K562 (cell line): ENCODE data around the gene SPOUT1. TPM values are rescaled to one million over a fixed set of nuclear protein-coding genes. Genes with fewer than 3 reads are reported as not detected.

Source experiments
- ATAC-seq: fragments of 200-7000 bp; cut with Tn5 transposase; 3 replicates; pipeline ENCODE4 v1.9.1; 2020; ENCODE audit warnings: moderate library complexity
- BruUV-seq: library from RNA; stranded (reverse); fragments of 400-500 nt; replicated peaks from 2 replicates; lab custom pipeline; 2021; lab: Mats Ljungman, UMichigan
- CTCF ChIA-PET: fragments of 300-600 bp; formaldehyde crosslinking; extraction: SDS; loops from one replicate; lab custom pipeline; 2021; ENCODE audit warnings: low intra/inter-chr PET ratio; lab: Yijun Ruan, JAX
- POLR2A ChIA-PET: fragments of 300-600, 350-650 bp; sonication (Branson Sonifier 250); formaldehyde crosslinking; extraction: SDS; loops from one replicate; lab custom pipeline; 2021; ENCODE audit warnings: antibody characterized with exemption, inconsistent platforms; lab: Yijun Ruan, JAX
- DNase-seq, 4 experiments: peaks; one replicate each; pipeline versions ENCODE4 v3.0.0 to v3.0.0-alpha.2; 2011 to 2018; ENCODE audit warnings: low spot score in 3 of 4, mixed read lengths in 3 of 4; ENCODE audit errors: extremely low read depth in 1 of 4
- FAIRE-seq: peaks from 2 replicates; lab custom pipeline; 2011; peaks lifted over from hg19 to GRCh38; lab: Jason Lieb, UNC
- H2AFZ ChIP-seq: 2 replicates; pipeline ENCODE4 v1.6.0; 2011; ENCODE audit warnings: low read depth, low read length, control low read depth, inconsistent platforms
- H3K27ac ChIP-seq: fragments of 200-600 bp; 3 replicates; pipeline ENCODE4 v1.8.0; 2011; ENCODE audit warnings: low read depth, mild to moderate bottlenecking, control low read depth, inconsistent platforms, low read length, moderate library complexity, mixed read lengths; ENCODE audit errors: extremely low read depth
- H3K27me3 ChIP-seq, 2 experiments: fragments of 300-600 bp in 1 of 2; 2 replicates in 1 of 2; 3 replicates in 1 of 2; pipeline versions ENCODE4 v1.6.0 to v1.8.0; 2011; ENCODE audit warnings: inconsistent platforms in 2 of 2, low read length in 2 of 2, mild to moderate bottlenecking in 1 of 2, mixed read lengths in 1 of 2, moderate library complexity in 1 of 2; ENCODE audit not compliant: control insufficient read depth in 2 of 2, insufficient read depth in 2 of 2
- H3K36me3 ChIP-seq: fragments of 300-600 bp; 3 replicates; pipeline ENCODE4 v1.8.0; 2011; ENCODE audit warnings: mild to moderate bottlenecking, low read length, inconsistent platforms; ENCODE audit not compliant: control insufficient read depth, insufficient read depth
- H3K4me1 ChIP-seq, 2 experiments: fragments of 200-600 bp in 1 of 2; replicated peaks in 1 of 2; 2 replicates in 1 of 2; 3 replicates in 1 of 2; pipeline versions ENCODE4 v1.5.1 to v1.8.0; 2011; ENCODE audit warnings: inconsistent platforms in 2 of 2, low read length in 2 of 2, mild to moderate bottlenecking in 1 of 2, mixed read lengths in 1 of 2, moderate library complexity in 1 of 2; ENCODE audit not compliant: control insufficient read depth in 2 of 2, insufficient read depth in 2 of 2
- H3K4me2 ChIP-seq: 2 replicates; pipeline ENCODE4 v1.6.1; 2011; ENCODE audit warnings: low read length, control low read depth, inconsistent platforms, mixed read lengths; ENCODE audit not compliant: insufficient read depth
- H3K4me3 ChIP-seq: fragments of 200-600 bp; sonication (generic), shearing (Covaris generic); 2 replicates; pipeline ENCODE4 v1.5.1; 2016; ENCODE audit warnings: control low read depth, inconsistent platforms
- H3K79me2 ChIP-seq: fragments of 200-600 bp; 3 replicates; pipeline ENCODE4 v1.8.0; 2011; ENCODE audit warnings: low read length, inconsistent platforms; ENCODE audit not compliant: control insufficient read depth, insufficient read depth
- H3K9ac ChIP-seq, 2 experiments: 2 replicates each; pipeline versions ENCODE4 v1.6.0 to v1.6.1; 2011; ENCODE audit warnings: low read depth in 2 of 2, low read length in 2 of 2, control low read depth in 1 of 2, inconsistent platforms in 1 of 2, mild to moderate bottlenecking in 1 of 2, mixed read lengths in 1 of 2; ENCODE audit not compliant: insufficient read depth in 1 of 2
- H3K9me1 ChIP-seq: one replicate; pipeline ENCODE4 v1.6.0; 2011; ENCODE audit warnings: inconsistent platforms, mild to moderate bottlenecking, low read length, moderate library complexity; ENCODE audit not compliant: control insufficient read depth, insufficient read depth
- H3K9me3 ChIP-seq: replicated peaks from 2 replicates; pipeline ENCODE4 v1.5.1; 2011; ENCODE audit warnings: low read depth, low read length, inconsistent platforms; ENCODE audit not compliant: control insufficient read depth, insufficient read depth
- H4K20me1 ChIP-seq: replicated peaks from 2 replicates; pipeline ENCODE4 v1.6.1; 2011; ENCODE audit warnings: low read length, inconsistent platforms, mixed read lengths; ENCODE audit not compliant: control insufficient read depth, insufficient read depth
- EZH2 ChIP-seq: IDR thresholded peaks from 2 replicates; pipeline ENCODE4 v1.6.1; 2012; ENCODE audit warnings: low read depth, mild to moderate bottlenecking, inconsistent platforms, low read length, borderline replicate concordance
- MECOM ChIP-seq: fragments of 250-450 bp; sonication (Bioruptor Pico); IDR thresholded peaks from 2 replicates; pipeline ENCODE4 v1.8.0; 2022; ENCODE audit warnings: inconsistent platforms
- NUFIP1 ChIP-seq: fragments of 450-650 bp; IDR thresholded peaks from 2 replicates; pipeline ENCODE4 v1.6.1; 2018; ENCODE audit not compliant: partially characterized antibody
- RAD51 ChIP-seq: fragments of 450-650 bp; IDR thresholded peaks from 2 replicates; pipeline ENCODE4 v1.7.1; 2016; ENCODE audit warnings: low read depth, mild to moderate bottlenecking, borderline replicate concordance
- SETDB1 ChIP-seq: IDR thresholded peaks from one replicate; pipeline ENCODE4 v1.6.1; 2012; ENCODE audit warnings: low read length, control low read depth, inconsistent platforms
- ZBTB8A ChIP-seq: fragments of 450-650 bp; IDR thresholded peaks from 2 replicates; pipeline ENCODE4 v1.6.1; 2018; ENCODE audit warnings: mild to moderate bottlenecking, moderate library complexity; ENCODE audit not compliant: partially characterized antibody
- ZNF143 ChIP-seq: sonication (generic); formaldehyde crosslinking; IDR thresholded peaks from 2 replicates; pipeline ENCODE4 v1.9.0; 2022; ENCODE audit warnings: mild to moderate bottlenecking, missing genetic modification reagents
- ZNF239 ChIP-seq: fragments of 250-450 bp; sonication (Bioruptor Pico); IDR thresholded peaks from 2 replicates; pipeline ENCODE4 v1.4.0; 2020; ENCODE audit warnings: mild to moderate bottlenecking
- ZNF24 ChIP-seq: fragments of 450-650 bp; IDR thresholded peaks from 2 replicates; pipeline ENCODE4 v1.6.1; 2016
- WGBS: fragments of 100-300 bp; shearing (Covaris generic); methylation state at CpG from one replicate; pipeline ENCODE4 v1.1.6; 2016; ENCODE audit warnings: low coverage, mixed read lengths; ENCODE audit not compliant: insufficient coverage; ENCODE audit errors: missing lambda C conversion rate; 5-methylcytosine and 5-hydroxymethylcytosine counted together
- in situ Hi-C: fragments of 300-500 bp; cut with MboI; formaldehyde crosslinking; loops from 4 replicates; pipeline ENCODE4 v1.15.0; 2018; ENCODE audit warnings: inconsistent platforms, mixed read lengths
- intact Hi-C: fragments of 100-400 bp; cut with micrococcal nuclease; formaldehyde crosslinking; loops from 2 replicates; pipeline ENCODE4 v1.14.2; 2022
- polyA plus RNA-seq, 8 experiments: library from polyadenylated mRNA; depleted of rRNA in 4 of 8; stranded (reverse) in 5 of 8; unstranded in 3 of 8; fragments of >200 nt; fragmentation: Nextera tagmentation in 2 of 8; fragmentation: Illumina TruSeq in 1 of 8; extraction: Ambion mirVana in 2 of 8; extraction: Trizol in 1 of 8; gene quantifications; 2 replicates each; pipeline versions ENCODE4 v1.2.1 to v1.2.3, GENCODE V29; 2011 to 2014; ENCODE audit warnings: inconsistent platforms in 1 of 8, missing spikeins in 1 of 8
- total RNA-seq, 7 experiments: library from RNA; depleted of rRNA in 6 of 7; stranded (reverse); fragments of >200 nt in 6 of 7; fragmentation: Illumina TruSeq in 2 of 7; extraction: Trizol in 2 of 7; gene quantifications; 2 replicates each; pipeline versions ENCODE4 v1.2.1 to v1.2.3, GENCODE V29; 2011 to 2021; ENCODE audit warnings: low replicate concordance in 1 of 7
- TF ChIP-seq, protein P1 (sequence below): sonication (generic); formaldehyde crosslinking; IDR thresholded peaks from 2 replicates; pipeline ENCODE4 v1.8.0; 2022; ENCODE audit warnings: mild to moderate bottlenecking, missing genetic modification reagents
- TF ChIP-seq, protein P2 (sequence below): fragments of 250-450 bp; sonication (Bioruptor Pico); IDR thresholded peaks from 2 replicates; pipeline ENCODE4 v1.6.1; 2021; ENCODE audit warnings: mild to moderate bottlenecking
- TF ChIP-seq, protein P3 (sequence below): sonication (generic); formaldehyde crosslinking; IDR thresholded peaks from 2 replicates; pipeline ENCODE4 v1.8.1; 2023; ENCODE audit warnings: mild to moderate bottlenecking, missing genetic modification reagents, moderate library complexity
- TF ChIP-seq, protein P4 (sequence below): fragments of 450-650 bp; IDR thresholded peaks from 2 replicates; pipeline ENCODE4 v1.7.1; 2018; ENCODE audit warnings: mild to moderate bottlenecking, low read depth; ENCODE audit not compliant: partially characterized antibody

SPOUT1 gene
- total and polyA plus RNA-seq, 9 of the 15 experiments (the other 6 are each of a cell fraction or from before 2014, with no cell fraction given), result 10.6 to 121 (median 37.4) TPM

DNA sequence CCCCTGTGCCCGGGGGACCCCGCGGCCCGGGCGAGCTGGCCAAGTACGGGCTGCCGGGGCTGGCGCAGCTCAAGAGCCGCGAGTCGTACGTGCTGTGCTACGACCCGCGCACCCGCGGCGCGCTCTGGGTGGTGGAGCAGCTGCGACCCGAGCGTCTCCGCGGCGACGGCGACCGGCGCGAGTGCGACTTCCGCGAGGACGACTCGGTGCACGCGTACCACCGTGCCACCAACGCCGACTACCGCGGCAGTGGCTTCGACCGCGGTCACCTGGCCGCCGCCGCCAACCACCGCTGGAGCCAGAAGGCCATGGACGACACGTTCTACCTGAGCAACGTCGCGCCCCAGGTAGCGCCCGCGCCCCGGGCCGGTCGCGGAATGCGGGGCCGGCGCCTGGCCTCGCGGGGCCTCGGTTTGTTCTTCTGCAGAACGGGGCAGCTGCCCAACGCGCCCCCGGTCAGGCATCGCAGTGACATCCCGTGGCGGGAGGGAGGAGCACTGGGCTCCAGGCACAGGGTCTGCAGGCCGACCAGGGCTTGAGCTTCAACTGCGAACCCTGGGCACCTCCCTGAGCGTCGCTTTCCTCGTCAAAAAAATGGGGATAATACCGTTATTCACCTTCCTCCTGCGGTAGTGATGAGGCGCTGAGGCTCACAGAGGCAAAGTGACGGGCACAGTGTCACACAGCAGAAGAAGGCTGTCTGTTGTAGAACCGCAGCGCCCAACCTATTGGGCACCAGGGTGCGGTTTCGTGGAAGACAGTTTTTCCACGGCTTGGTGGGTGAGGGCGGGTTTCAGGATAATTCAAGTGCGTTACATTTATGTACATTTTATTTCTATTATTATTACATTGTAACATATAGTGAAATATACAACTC lies 10.5 kb downstream of the SPOUT1 start (continued):
- TF ChIP-seq, protein P1, sequence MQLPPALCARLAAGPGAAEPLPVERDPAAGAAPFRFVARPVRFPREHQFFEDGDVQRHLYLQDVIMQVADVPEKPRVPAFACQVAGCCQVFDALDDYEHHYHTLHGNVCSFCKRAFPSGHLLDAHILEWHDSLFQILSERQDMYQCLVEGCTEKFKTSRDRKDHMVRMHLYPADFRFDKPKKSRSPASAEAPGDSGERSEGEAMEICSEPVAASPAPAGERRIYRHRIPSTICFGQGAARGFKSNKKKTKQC (CRISPR knock-in tag), result peak; percentile 71; the same call in 1 of the 2 replicates
- TF ChIP-seq ZNF24 (no peak), ZNF143 (CRISPR knock-in tag) (peak; percentile 43; the same call in 1 of the 2 replicates), NUFIP1 (peak; percentile 35)

DNA sequence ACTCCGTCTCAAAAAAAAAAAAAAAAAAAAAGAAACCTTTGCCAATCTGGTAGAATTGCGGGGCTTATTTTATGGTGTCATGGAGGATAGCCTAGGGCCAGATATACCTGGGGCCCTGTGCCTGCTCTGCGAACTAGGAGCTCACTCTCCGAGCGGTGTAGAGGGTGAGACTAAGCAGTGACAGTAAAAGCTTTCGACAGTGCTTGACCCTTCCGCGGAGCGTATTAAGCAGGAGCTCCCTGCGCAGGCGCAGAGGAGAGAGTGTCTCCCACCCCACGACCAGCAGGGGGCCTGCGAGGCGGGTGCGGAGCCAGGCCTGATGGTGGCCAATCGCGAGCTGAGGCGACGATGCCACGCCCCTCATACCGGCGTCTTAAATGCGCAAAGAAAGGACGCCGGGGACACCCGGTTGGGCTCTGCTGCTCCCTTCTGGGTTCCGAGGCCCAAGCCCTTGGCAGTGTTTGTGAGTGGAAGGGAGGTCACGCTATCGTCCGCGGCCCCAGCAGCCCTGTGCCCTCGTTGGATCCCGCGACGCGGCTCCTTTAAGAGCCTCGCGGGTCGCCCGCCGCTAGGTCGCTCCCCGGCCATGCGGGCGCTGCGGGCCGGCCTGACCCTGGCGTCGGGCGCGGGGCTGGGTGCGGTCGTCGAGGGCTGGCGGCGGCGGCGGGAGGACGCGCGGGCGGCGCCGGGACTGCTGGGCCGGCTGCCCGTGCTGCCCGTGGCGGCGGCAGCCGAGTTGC lies 11.3 kb downstream of the SPOUT1 start, which contains the start of gene ENDOG:
ENDOG (plus strand) TSS at position 402 of the 740 bp plus-strand sequence; CDS start at position 587, 185 bp downstream.
- POLR2A ChIA-PET, result interaction anchor here (0.5 to 3.9 kb wide), 15 partner anchors 8 to 1104 kb away, joined by 3 to 48 read pairs (median 4); partner anchors contain the start of genes SPOUT1 and ZDHHC12
- CTCF ChIA-PET, result interaction anchor here (0.6 to 1.6 kb wide), 2 partner anchors 85 to 218 kb away, joined by 5 read pairs; partner anchors contain the start of gene MIGA2
- peak within 1 kb of the TSS; percentile 70 to 99 for H3K9ac ChIP-seq
- peaks cover 14% of the 10 kb centered on the region for H4K20me1 ChIP-seq
- peak within 1 kb of the TSS; percentile 70 for H3K4me3 ChIP-seq
- peak; percentile 97 to 100 (median 98) for DNase-seq
- peaks cover 20% of the 10 kb centered on the region for H3K79me2 ChIP-seq
- no peaks in the 10 kb centered on the region for H3K27me3 ChIP-seq
- H3K4me1 ChIP-seq, result peaks cover 4 to 51% of the 10 kb centered on the region in 2 experiments; a peak in 3 of 5 replicates
- H3K4me2 ChIP-seq, result peak within 1 kb of the TSS; percentile 98
- peak; percentile 87 for ATAC-seq
- no peaks in the 10 kb centered on the region for H3K9me3 ChIP-seq
- no peaks in the 10 kb centered on the region for H3K9me1 ChIP-seq
- H2AFZ ChIP-seq, result peak within 1 kb of the TSS; percentile 97
- whole genome bisulfite sequencing, result 1% methylated on average over 46 of the region's 70 CpGs
- intact Hi-C loops, result loop anchor here (1.0 to 5.0 kb wide), 3 partner anchors 44 to 85 kb away; no protein-coding TSS in a partner anchor
- in situ Hi-C loops, result no loop called here
- peak; percentile 99 for FAIRE-seq
- no TSS peak for BruUV-seq
- peaks cover 34% of the 10 kb centered on the region for H3K36me3 ChIP-seq
- H3K27ac ChIP-seq, result peak within 1 kb of the TSS; percentile 84
- TF ChIP-seq, protein P2, sequence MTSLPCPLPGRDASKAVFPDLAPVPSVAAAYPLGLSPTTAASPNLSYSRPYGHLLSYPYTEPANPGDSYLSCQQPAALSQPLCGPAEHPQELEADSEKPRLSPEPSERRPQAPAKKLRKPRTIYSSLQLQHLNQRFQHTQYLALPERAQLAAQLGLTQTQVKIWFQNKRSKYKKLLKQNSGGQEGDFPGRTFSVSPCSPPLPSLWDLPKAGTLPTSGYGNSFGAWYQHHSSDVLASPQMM (CRISPR knock-in tag), result no peak
- TF ChIP-seq MECOM (CRISPR knock-in tag), result no peak
- TF ChIP-seq RAD51, result peak; percentile 13; the same call in 1 of the 2 replicates
- no peak for TF ChIP-seq ZBTB8A
- peak; percentile 90 for TF ChIP-seq SETDB1
- TF ChIP-seq, protein P3, sequence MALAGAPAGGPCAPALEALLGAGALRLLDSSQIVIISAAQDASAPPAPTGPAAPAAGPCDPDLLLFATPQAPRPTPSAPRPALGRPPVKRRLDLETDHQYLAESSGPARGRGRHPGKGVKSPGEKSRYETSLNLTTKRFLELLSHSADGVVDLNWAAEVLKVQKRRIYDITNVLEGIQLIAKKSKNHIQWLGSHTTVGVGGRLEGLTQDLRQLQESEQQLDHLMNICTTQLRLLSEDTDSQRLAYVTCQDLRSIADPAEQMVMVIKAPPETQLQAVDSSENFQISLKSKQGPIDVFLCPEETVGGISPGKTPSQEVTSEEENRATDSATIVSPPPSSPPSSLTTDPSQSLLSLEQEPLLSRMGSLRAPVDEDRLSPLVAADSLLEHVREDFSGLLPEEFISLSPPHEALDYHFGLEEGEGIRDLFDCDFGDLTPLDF (CRISPR knock-in tag), result peak; percentile 57; the same call in 1 of the 2 replicates
- TF ChIP-seq, protein P4, sequence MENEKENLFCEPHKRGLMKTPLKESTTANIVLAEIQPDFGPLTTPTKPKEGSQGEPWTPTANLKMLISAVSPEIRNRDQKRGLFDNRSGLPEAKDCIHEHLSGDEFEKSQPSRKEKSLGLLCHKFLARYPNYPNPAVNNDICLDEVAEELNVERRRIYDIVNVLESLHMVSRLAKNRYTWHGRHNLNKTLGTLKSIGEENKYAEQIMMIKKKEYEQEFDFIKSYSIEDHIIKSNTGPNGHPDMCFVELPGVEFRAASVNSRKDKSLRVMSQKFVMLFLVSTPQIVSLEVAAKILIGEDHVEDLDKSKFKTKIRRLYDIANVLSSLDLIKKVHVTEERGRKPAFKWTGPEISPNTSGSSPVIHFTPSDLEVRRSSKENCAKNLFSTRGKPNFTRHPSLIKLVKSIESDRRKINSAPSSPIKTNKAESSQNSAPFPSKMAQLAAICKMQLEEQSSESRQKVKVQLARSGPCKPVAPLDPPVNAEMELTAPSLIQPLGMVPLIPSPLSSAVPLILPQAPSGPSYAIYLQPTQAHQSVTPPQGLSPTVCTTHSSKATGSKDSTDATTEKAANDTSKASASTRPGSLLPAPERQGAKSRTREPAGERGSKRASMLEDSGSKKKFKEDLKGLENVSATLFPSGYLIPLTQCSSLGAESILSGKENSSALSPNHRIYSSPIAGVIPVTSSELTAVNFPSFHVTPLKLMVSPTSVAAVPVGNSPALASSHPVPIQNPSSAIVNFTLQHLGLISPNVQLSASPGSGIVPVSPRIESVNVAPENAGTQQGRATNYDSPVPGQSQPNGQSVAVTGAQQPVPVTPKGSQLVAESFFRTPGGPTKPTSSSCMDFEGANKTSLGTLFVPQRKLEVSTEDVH, result no peak
- TF ChIP-seq ZNF239 (CRISPR knock-in tag), result no peak
- no peak for TF ChIP-seq EZH2
